ENCODE results near the gene PNCK.

PNCK gene

GRCh38 chrX:153659268-153659667 lies 14.3 kb downstream of the PNCK start:
- DNase-seq (ENCODE audit: low read depth) = no peak

- DNase-seq (ENCODE audit: low read depth) = no peak
Observed at GRCh38 chrX:153657161-153657560, 16.5 kb downstream of the PNCK start.

GRCh38 chrX:153653556-153653955 lies 20.1 kb downstream of the PNCK start:
- no peak for DNase-seq (ENCODE audit: low read depth)

GRCh38 chrX:153651540-153652079 lies 22.0 kb downstream of the PNCK start:
- DNase-seq (ENCODE audit: low read depth) = no peak

GRCh38 chrX:153650959-153651358 lies 22.7 kb downstream of the PNCK start:
- no peak for DNase-seq (ENCODE audit: low read depth)

- DNase-seq (ENCODE audit: low read depth) = no peak
Observed at GRCh38 chrX:153649915-153650782, 23.5 kb downstream of the PNCK start.

GRCh38 chrX:153649178-153649914 lies 24.3 kb downstream of the PNCK start:
- no peak for DNase-seq (ENCODE audit: low read depth)

- no peak for DNase-seq (ENCODE audit: low read depth)
Observed at GRCh38 chrX:153648358-153649177, 25.0 kb downstream of the PNCK start.

- no peak for DNase-seq (ENCODE audit: low read depth)
Observed at GRCh38 chrX:153647461-153648357, 25.9 kb downstream of the PNCK start.

GRCh38 chrX:153646620-153647373 lies 26.8 kb downstream of the PNCK start, which contains the start of gene DUSP9:
Gene DUSP9, plus strand, starts transcription at chrX:153647203. Its CDS starts 751 bp downstream, at chrX:153647954.
- DNase-seq (ENCODE audit: low read depth) = no peak

GRCh38 chrX:153645921-153646488 lies 27.6 kb downstream of the PNCK start:
- no peak for DNase-seq (ENCODE audit: low read depth)

GRCh38 chrX:153645151-153645550 lies 28.5 kb downstream of the PNCK start:
- no peak for DNase-seq (ENCODE audit: low read depth)

- DNase-seq (ENCODE audit: low read depth) = no peak
Observed at GRCh38 chrX:153644356-153645125, 29.1 kb downstream of the PNCK start.

GRCh38 chrX:153643431-153644351 lies 29.9 kb downstream of the PNCK start:
- DNase-seq (ENCODE audit: low read depth) = no peak

- DNase-seq (ENCODE audit: low read depth) = no peak
Observed at GRCh38 chrX:153642655-153643430, 30.8 kb downstream of the PNCK start.

- DNase-seq (ENCODE audit: low read depth) = no peak
Observed at GRCh38 chrX:153642051-153642654, 31.5 kb downstream of the PNCK start.

GRCh38 chrX:153641627-153642026 lies 32.0 kb downstream of the PNCK start:
- DNase-seq (ENCODE audit: low read depth) = no peak
